Left colon (tissue), 2 donors: ENCODE results near the gene NKD2. TPM values are rescaled to one million over a fixed set of nuclear protein-coding genes. Genes with fewer than 3 reads are reported as not detected.
"Not testable (repeated sequence)": the region's sequence is repeated elsewhere in the genome, so short reads cannot be mapped to it uniquely, and the experiment has no call there.

Experiments used
- ATAC-seq: fragments of 200-7000 bp; cut with Tn5 transposase; one replicate; pipeline ENCODE4 v1.9.1; 2020; ENCODE audit warnings: mild to moderate bottlenecking, moderate library complexity
- DNase-seq, 2 donors: peaks; one replicate each; pipeline ENCODE4 v3.0.0-alpha.2; 2020
- intact Hi-C, 2 donors: fragments of 100-400 bp; cut with DNase I in 1 of 2; cut with micrococcal nuclease in 1 of 2; formaldehyde crosslinking; loops; one replicate each; pipeline versions ENCODE4 v1.11.2 to v1.14.0; 2022; cut with DNase I, micrococcal nuclease
- total RNA-seq, 2 donors: library from RNA; stranded (reverse); fragmentation: NEBNext Ultra II Directional; extraction: Animal tissue kit (Norgen Biotek cat#: 25700); gene quantifications; one replicate each; pipeline ENCODE4 v1.2.1, GENCODE V29; 2021
- donor health status: DM: no; HTN: no; CAD: no.
- donor health status: DM: yes; HTN: yes; CAD: no.

The NKD2 gene
- total RNA-seq, 2 donors from 2014 or later = 1.6 TPM

- ATAC-seq (peak; percentile 52), DNase-seq (peak in 1 of 2 donors; percentile 19)
- intact Hi-C loops = no loop called here
Measured at GRCh38 chr5:997001-997474, 11.6 kb upstream of the NKD2 start.

DNA sequence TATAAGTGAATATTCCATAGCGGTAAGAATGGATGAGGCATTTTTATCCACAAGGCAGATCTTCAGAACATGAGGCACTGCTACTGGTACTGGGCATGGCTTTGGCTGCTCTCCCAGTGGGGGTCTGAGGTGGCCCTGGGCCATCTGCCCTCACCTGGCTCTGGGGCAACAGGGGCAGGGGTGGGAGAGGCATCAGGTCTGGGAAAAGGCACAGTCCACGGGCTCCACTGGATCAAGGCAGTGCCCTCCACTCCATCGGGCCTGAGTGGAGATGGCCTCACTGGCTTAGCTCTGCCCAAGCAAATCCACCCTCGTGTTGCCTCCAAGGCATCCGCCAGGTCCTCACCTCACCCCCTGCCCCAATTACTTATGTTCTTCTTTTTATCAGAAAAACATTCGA is 10.9 kb upstream of the NKD2 start:
- intact Hi-C loops = no loop called here
- ATAC-seq (no peak), DNase-seq (no peak)

- DNase-seq (no peak), ATAC-seq (no peak)
- intact Hi-C loops = no loop called here
Measured at GRCh38 chr5:998246-999031, 10.2 kb upstream of the NKD2 start.

- ATAC-seq = no peak
- intact Hi-C loops = no loop called here
- peak; percentile 2 to 10 for DNase-seq
Measured at GRCh38 chr5:999032-999501, 9.5 kb upstream of the NKD2 start.

GRCh38 chr5:999724-1000123 is 8.9 kb upstream of the NKD2 start:
- no peak for ATAC-seq
- DNase-seq = no peak
- intact Hi-C loops = loop anchor here in 1 of 2 donors (10.0 kb wide), 1 partner anchor 145 kb away; no protein-coding TSS in a partner anchor

- intact Hi-C loops = loop anchor here in 1 of 2 donors (10.0 kb wide), 1 partner anchor 144 kb away; no protein-coding TSS in a partner anchor
- DNase-seq = peak in 1 of 2 donors; percentile 1
- no peak for ATAC-seq
Measured at GRCh38 chr5:1000329-1000728, 8.3 kb upstream of the NKD2 start.

GRCh38 chr5:1000831-1001230 is 7.8 kb upstream of the NKD2 start:
- not testable (repeated sequence) for ATAC-seq
- intact Hi-C loops = loop anchor here in 1 of 2 donors (10.0 kb wide), 1 partner anchor 144 kb away; no protein-coding TSS in a partner anchor

GRCh38 chr5:1001406-1002270 is 7.0 kb upstream of the NKD2 start:
- DNase-seq (peak in 1 of 2 donors; percentile 18), ATAC-seq (no peak)
- intact Hi-C loops = loop anchor here in 1 of 2 donors (10.0 kb wide), 1 partner anchor 143 kb away; no protein-coding TSS in a partner anchor

More at GRCh38 chr5:1000831-1001230, 7.8 kb upstream of the NKD2 start:
- peak in 1 of 2 donors; percentile 19 for DNase-seq

DNA sequence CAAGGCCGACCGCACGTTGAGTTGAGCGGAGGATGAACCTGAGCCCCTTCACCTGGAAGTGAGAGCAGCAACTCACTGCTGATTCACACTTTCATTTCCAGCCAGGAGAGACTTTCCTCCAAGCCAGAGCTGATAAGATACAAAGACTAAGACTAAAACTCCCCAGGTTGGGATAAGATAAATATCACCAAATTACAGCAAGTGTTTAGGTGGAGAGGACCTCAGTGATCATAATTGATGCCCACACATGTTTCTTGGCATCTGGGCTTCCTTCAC is 6.4 kb upstream of the NKD2 start:
- intact Hi-C loops = loop anchor here in 1 of 2 donors (10.0 kb wide), 1 partner anchor 143 kb away; no protein-coding TSS in a partner anchor
- DNase-seq (no peak), ATAC-seq (no peak)

DNA sequence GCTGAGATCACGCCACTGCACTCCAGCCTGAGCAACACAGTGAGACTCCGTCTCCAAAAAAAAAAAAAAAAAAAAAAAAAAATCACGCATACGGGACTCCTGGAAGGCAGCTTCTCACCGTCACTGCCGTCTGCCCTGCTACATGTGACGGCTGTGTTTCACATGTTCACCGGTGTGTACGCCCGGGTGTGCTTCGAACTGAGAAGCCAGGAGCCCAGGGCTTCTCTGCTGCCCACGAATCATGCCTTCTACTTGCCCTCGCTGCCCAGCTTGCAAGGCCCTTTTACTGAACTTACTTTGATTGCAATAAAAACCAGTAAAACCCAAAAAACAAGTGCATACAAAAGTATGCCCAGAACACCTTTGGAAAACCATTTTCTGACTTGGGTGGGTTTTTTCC is 5.8 kb upstream of the NKD2 start:
- intact Hi-C loops = loop anchor here in 1 of 2 donors (10.0 kb wide), 1 partner anchor 142 kb away; no protein-coding TSS in a partner anchor
- DNase-seq = peak; percentile 4 to 21
- ATAC-seq = no peak

DNA sequence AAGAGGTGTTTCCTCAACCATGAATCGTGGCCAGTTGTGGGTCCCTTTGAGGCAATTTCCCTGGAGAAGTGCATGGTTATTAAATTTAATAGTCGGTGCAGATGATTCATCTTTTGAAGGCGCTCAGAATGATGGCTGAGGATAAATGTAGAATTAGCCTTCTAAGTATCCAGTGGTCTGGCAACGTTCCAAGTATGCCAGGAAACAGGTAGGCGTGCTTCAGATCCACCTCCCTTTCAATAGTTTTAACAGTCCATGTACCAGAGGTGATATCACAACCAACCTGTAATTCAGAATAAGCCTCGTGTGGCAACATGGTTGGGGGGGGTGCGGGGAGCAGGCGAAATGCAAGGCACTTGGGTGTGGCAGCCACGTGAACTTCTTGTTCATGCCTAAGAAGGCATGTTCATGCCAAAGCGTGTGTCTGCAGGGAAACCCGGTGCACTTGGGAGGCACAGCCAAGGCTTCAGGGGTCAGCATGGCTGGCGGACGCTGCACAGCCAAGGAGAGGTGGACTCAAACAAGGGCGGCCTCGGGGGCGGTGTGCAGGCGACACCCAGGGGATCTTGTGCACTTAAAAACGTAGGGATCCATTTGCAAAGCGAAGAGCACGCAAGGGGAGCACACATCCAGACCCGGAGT is 5.2 kb upstream of the NKD2 start:
- DNase-seq (peak; percentile 41 to 49), ATAC-seq (peak; percentile 49)
- intact Hi-C loops = loop anchor here in 1 of 2 donors (10.0 kb wide), 1 partner anchor 141 kb away; no protein-coding TSS in a partner anchor

DNA sequence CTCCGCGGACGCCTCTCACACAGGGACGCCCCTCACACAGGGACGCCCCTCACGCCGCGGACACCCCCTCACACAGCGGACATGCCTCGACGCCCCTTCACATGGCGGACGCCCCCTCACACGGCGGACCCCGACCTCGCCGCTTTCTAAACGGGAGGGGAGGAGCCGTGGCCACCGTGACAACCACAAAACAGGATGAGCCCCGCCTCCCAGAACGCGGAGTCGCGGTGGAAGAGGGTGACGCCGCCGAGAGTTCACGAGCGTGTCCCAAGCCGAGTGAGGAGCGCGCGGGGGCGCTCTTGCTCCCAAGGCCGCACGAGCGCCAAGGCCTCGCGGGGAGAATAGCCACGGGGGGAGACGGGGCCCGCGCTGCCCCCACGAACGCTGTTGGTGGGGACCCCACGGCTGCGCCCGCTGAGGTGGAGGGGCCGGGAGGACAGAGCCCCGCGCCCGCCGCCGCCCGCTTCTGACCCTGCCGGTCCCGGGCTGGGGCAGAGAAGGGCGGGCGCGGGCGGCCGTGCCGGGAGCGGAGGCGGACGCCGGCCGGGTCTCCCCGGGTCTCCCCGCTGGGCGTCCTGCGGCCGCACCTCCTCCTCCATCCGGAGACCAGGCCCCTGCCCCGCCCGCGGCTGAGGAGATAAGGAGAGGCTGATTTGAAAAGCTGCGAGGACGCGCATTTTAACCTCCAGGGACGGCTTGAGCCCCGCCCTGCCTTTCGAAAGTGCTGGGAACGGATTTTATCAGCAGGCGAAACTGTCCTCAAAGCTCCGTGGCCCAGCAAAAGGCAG is 3.9 kb upstream of the NKD2 start:
- DNase-seq (peak; percentile 67 to 75), ATAC-seq (peak; percentile 67)
- intact Hi-C loops = loop anchor here in 1 of 2 donors (10.0 kb wide), 1 partner anchor 140 kb away; no protein-coding TSS in a partner anchor

- peak; percentile 6 to 21 for DNase-seq
- intact Hi-C loops = loop anchor here in 1 of 2 donors (10.0 kb wide), 1 partner anchor 139 kb away; no protein-coding TSS in a partner anchor
- no peak for ATAC-seq
Measured at GRCh38 chr5:1005249-1005851, 3.3 kb upstream of the NKD2 start.

DNA sequence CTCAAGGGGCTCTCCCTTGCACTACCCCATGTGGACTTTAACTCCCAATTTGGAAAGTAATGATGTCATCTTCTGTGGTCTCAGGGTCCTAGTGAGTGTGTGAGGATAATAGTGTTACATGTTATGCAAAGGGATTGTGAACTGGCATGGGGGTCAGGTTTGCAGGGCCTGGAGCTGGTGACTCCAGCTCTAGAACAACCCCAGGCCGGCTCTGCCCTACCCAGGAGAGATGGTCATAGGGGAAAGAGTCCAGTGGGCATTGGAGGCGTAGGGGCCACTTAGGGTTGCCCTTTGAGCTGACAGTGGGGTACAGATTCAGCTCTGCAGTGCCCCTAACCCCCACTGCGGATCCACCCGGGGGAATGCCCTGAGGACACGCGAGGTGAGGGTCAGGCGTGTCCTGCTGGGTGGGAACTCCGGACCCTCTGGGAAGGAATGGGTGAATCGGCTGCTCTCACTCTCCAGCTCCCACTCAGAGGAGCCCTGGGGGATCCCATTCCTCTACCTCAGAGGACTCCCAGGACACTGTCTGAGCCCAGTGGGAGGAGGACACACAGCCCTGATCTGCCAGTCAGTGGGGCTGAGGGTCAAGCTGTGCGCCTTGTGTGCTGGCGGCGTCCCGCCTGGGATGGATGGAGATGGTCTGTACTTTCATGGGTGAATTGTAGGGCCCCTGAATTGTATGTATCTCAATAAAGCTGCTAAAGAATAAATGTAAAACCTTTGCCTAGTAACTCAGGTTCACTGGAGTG is 2.5 kb upstream of the NKD2 start:
- intact Hi-C loops = loop anchor here in 1 of 2 donors (10.0 kb wide), 1 partner anchor 139 kb away; no protein-coding TSS in a partner anchor
- peak; percentile 5 to 16 for DNase-seq

DNA sequence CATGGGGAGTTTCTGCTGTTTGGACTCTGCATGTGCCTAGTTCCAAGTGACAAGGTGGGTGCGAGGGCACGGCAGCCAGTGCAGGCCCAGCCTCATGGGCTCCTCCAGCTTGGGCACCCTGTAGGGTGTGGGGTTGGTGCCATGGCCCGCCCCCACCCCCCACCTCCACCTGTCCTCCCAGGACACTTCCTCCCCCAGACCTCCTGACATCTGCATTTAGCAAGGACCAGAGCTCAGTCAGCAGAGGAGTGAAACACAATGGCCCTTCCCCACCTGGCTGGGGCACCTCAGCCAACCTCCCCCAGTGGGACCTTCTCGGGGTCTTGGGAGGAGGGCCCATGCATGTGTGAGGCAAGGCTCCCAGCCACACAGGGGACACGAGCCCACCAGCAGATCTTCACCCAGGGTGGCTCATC is 1.9 kb upstream of the NKD2 start:
- DNase-seq = peak; percentile 2 to 15
- no peak for ATAC-seq
- intact Hi-C loops = loop anchor here in 1 of 2 donors (10.0 kb wide), 1 partner anchor 138 kb away; no protein-coding TSS in a partner anchor

More for the DNA sequence above, 2.5 kb upstream of the NKD2 start:
- ATAC-seq = no peak

- ATAC-seq (no peak), DNase-seq (peak in 1 of 2 donors; percentile 16)
- intact Hi-C loops = loop anchor here in 1 of 2 donors (10.0 kb wide), 1 partner anchor 138 kb away; no protein-coding TSS in a partner anchor
Measured at GRCh38 chr5:1007221-1007680, 1.4 kb upstream of the NKD2 start.
